Mesenchymal stem cell (in vitro differentiated cells and primary cell): ENCODE results near the gene PCSK9.

Experiments
- DNase-seq: peaks from one replicate; pipeline ENCODE4 v3.0.0-alpha.2; 2013
- H2AFZ ChIP-seq: one replicate; pipeline ENCODE4 v1.6.1; 2013; ENCODE audit warnings: low read depth, mild to moderate bottlenecking, control low read depth, inconsistent platforms, low read length, moderate library complexity
- H2AK5ac ChIP-seq: 2 replicates; pipeline ENCODE4 v1.6.1; 2013; ENCODE audit warnings: low read length, moderate library complexity, mild to moderate bottlenecking, inconsistent platforms; ENCODE audit not compliant: severe bottlenecking
- H2BK120ac ChIP-seq: one replicate; pipeline ENCODE4 v1.6.1; 2013; ENCODE audit warnings: low read depth, mild to moderate bottlenecking, inconsistent platforms, low read length, moderate library complexity
- H2BK12ac ChIP-seq, 2 experiments: one replicate each; pipeline ENCODE4 v1.6.1; 2013; ENCODE audit warnings: inconsistent platforms in 2 of 2, low read length in 2 of 2, mild to moderate bottlenecking in 2 of 2, moderate library complexity in 2 of 2, control low read depth in 1 of 2
- H2BK15ac ChIP-seq: one replicate; pipeline ENCODE4 v1.6.1; 2013; ENCODE audit warnings: mild to moderate bottlenecking, low read depth, inconsistent platforms; ENCODE audit not compliant: poor library complexity, severe bottlenecking
- H2BK5ac ChIP-seq: 2 replicates; pipeline ENCODE4 v1.6.1; 2013; ENCODE audit warnings: low read depth, mild to moderate bottlenecking, low read length, control low read depth, inconsistent platforms; ENCODE audit not compliant: poor library complexity, severe bottlenecking
- H3K14ac ChIP-seq, 2 experiments: one replicate each; pipeline ENCODE4 v1.6.1; 2013; ENCODE audit warnings: inconsistent platforms in 2 of 2, low read length in 2 of 2, control low read depth in 1 of 2, mild to moderate bottlenecking in 1 of 2, moderate library complexity in 1 of 2
- H3K18ac ChIP-seq, 2 experiments: one replicate each; pipeline ENCODE4 v1.6.1; 2013; ENCODE audit warnings: inconsistent platforms in 2 of 2, low read length in 2 of 2, control low read depth in 1 of 2, low read depth in 1 of 2, mild to moderate bottlenecking in 1 of 2
- H3K23ac ChIP-seq, 2 experiments: one replicate each; pipeline ENCODE4 v1.6.1; 2013; ENCODE audit warnings: inconsistent platforms in 2 of 2, low read length in 2 of 2, mild to moderate bottlenecking in 2 of 2, moderate library complexity in 2 of 2, control low read depth in 1 of 2
- H3K27ac ChIP-seq: 2 replicates; pipeline ENCODE4 v1.5.1; 2013; ENCODE audit warnings: mild to moderate bottlenecking, moderate library complexity, low read length, control low read depth, inconsistent platforms; ENCODE audit not compliant: poor library complexity, severe bottlenecking
- H3K27me3 ChIP-seq, 2 experiments: 2 replicates each; pipeline versions ENCODE4 v1.6.1 to v1.7.0; 2013; ENCODE audit warnings: low read length in 2 of 2, mild to moderate bottlenecking in 2 of 2, moderate library complexity in 2 of 2, control low read depth in 1 of 2, inconsistent platforms in 1 of 2; ENCODE audit not compliant: control insufficient read depth in 1 of 2, insufficient read depth in 1 of 2
- H3K36me3 ChIP-seq, 2 experiments: 2 replicates each; pipeline versions ENCODE4 v1.6.1 to v1.7.0; 2013; ENCODE audit warnings: low read length in 2 of 2, control low read depth in 1 of 2, inconsistent platforms in 1 of 2, low read depth in 1 of 2, mild to moderate bottlenecking in 1 of 2; ENCODE audit not compliant: insufficient read depth in 2 of 2, control insufficient read depth in 1 of 2
- H3K4ac ChIP-seq, 2 experiments: one replicate each; pipeline ENCODE4 v1.6.1; 2013; ENCODE audit warnings: inconsistent platforms in 2 of 2, low read length in 2 of 2, mild to moderate bottlenecking in 2 of 2, moderate library complexity in 2 of 2, control low read depth in 1 of 2, low read depth in 1 of 2
- H3K4me1 ChIP-seq: 2 replicates; pipeline ENCODE4 v1.6.1; 2013; ENCODE audit warnings: low read depth, low read length, control low read depth; ENCODE audit not compliant: control insufficient read depth, insufficient read depth
- H3K4me2 ChIP-seq: 2 replicates; pipeline ENCODE4 v1.6.1; 2013; ENCODE audit warnings: low read length, mild to moderate bottlenecking, inconsistent platforms; ENCODE audit not compliant: poor library complexity, severe bottlenecking
- H3K4me3 ChIP-seq, 2 experiments: 2 replicates each; pipeline versions ENCODE4 v1.5.1 to v1.7.0; 2013; ENCODE audit warnings: low read length in 2 of 2, mild to moderate bottlenecking in 2 of 2, control low read depth in 1 of 2, low read depth in 1 of 2; ENCODE audit not compliant: insufficient read depth in 1 of 2
- H3K79me1 ChIP-seq: replicated peaks from 2 replicates; pipeline ENCODE4 v1.6.1; 2013; ENCODE audit warnings: mild to moderate bottlenecking, control low read depth, low read length, inconsistent platforms; ENCODE audit not compliant: poor library complexity, severe bottlenecking
- H3K9ac ChIP-seq: 2 replicates; pipeline ENCODE4 v1.7.0; 2013; ENCODE audit warnings: mild to moderate bottlenecking, low read length, moderate library complexity
- H3K9me3 ChIP-seq: 2 replicates; pipeline ENCODE4 v1.7.0; 2013; ENCODE audit warnings: mild to moderate bottlenecking, low read length; ENCODE audit not compliant: control insufficient read depth
- H4K8ac ChIP-seq: one replicate; pipeline ENCODE4 v1.6.1; 2013; ENCODE audit warnings: inconsistent platforms, mild to moderate bottlenecking, low read length, moderate library complexity
- H4K91ac ChIP-seq: one replicate; pipeline ENCODE4 v1.6.1; 2013; ENCODE audit warnings: mild to moderate bottlenecking, low read length, inconsistent platforms
- WGBS: methylation state at CpG from one replicate; pipeline ENCODE4 v1.1.7; 2013; ENCODE audit warnings: mixed read lengths; 5-methylcytosine and 5-hydroxymethylcytosine counted together

The PCSK9 gene

GRCh38 chr1:55044617-55045397 is 5.5 kb downstream of the PCSK9 start:
- Histone ChIP-seq H3K36me3 (no peaks in the 10 kb centered on the region), H2BK12ac (no peak overlapping the region), H3K23ac (no peak overlapping the region), H3K18ac (no peak overlapping the region), H3K9ac (no peak overlapping the region), H2BK5ac (no peak overlapping the region), H3K79me1 (no peaks in the 10 kb centered on the region), H3K9me3 (no peaks in the 10 kb centered on the region), H2BK120ac (no peak overlapping the region), H2AK5ac (no peak overlapping the region), H3K4ac (no peak overlapping the region), H4K8ac (no peak overlapping the region), H3K27me3 (peaks cover 16 to 71% of the 10 kb centered on the region in 2 experiments), H2AFZ (no peak overlapping the region), H3K4me2 (no peak overlapping the region), H4K91ac (no peak overlapping the region), H3K4me1 (peaks cover 4% of the 10 kb centered on the region), H3K4me3 (no peak overlapping the region), H3K27ac (no peak overlapping the region), H3K14ac (no peak overlapping the region), H2BK15ac (no peak overlapping the region)
- no peak for DNase-seq
- WGBS: 88% methylated on average over 14 of the region's 15 CpGs

GRCh38 chr1:55045430-55045829 is 6.1 kb downstream of the PCSK9 start:
- no peak overlapping the region for H3K23ac ChIP-seq
- H3K18ac ChIP-seq: no peak overlapping the region
- no peak overlapping the region for H3K4me3 ChIP-seq
- no peaks in the 10 kb centered on the region for H3K36me3 ChIP-seq
- no peak for DNase-seq
- no peak overlapping the region for H3K27ac ChIP-seq
- H4K91ac ChIP-seq: no peak overlapping the region
- WGBS: 96% methylated on average over 8 of the region's 10 CpGs
- peaks cover 10 to 68% of the 10 kb centered on the region in 2 experiments for H3K27me3 ChIP-seq
- no peak overlapping the region for H4K8ac ChIP-seq
- no peak overlapping the region for H3K9ac ChIP-seq
- no peak overlapping the region for H2BK12ac ChIP-seq
- H2BK5ac ChIP-seq: no peak overlapping the region
- H3K14ac ChIP-seq: no peak overlapping the region
- H2AK5ac ChIP-seq: no peak overlapping the region
- no peaks in the 10 kb centered on the region for H3K79me1 ChIP-seq
- no peak overlapping the region for H3K4ac ChIP-seq
- no peaks in the 10 kb centered on the region for H3K9me3 ChIP-seq
- H2AFZ ChIP-seq: no peak overlapping the region
- no peak overlapping the region for H3K4me2 ChIP-seq
- peaks cover 5% of the 10 kb centered on the region for H3K4me1 ChIP-seq
- H2BK120ac ChIP-seq: no peak overlapping the region
- no peak overlapping the region for H2BK15ac ChIP-seq

- H3K27ac ChIP-seq: no peak overlapping the region
- no peak overlapping the region for H3K4ac ChIP-seq
- DNase-seq: no peak
- no peaks in the 10 kb centered on the region for H3K79me1 ChIP-seq
- H3K9me3 ChIP-seq: no peaks in the 10 kb centered on the region
- peaks cover 0 to 64% of the 10 kb centered on the region in 2 experiments for H3K27me3 ChIP-seq
- H3K4me3 ChIP-seq: no peak overlapping the region
- H3K36me3 ChIP-seq: no peaks in the 10 kb centered on the region
- H4K91ac ChIP-seq: no peak overlapping the region
- no peak overlapping the region for H4K8ac ChIP-seq
- H3K4me1 ChIP-seq: peaks cover 5% of the 10 kb centered on the region
- no peak overlapping the region for H2BK15ac ChIP-seq
- H3K14ac ChIP-seq: no peak overlapping the region
- H3K23ac ChIP-seq: no peak overlapping the region
- no peak overlapping the region for H3K9ac ChIP-seq
- WGBS: 88% methylated on average over 4 of the region's 4 CpGs
- H2AFZ ChIP-seq: no peak overlapping the region
- no peak overlapping the region for H3K4me2 ChIP-seq
- no peak overlapping the region for H2AK5ac ChIP-seq
- no peak overlapping the region for H2BK5ac ChIP-seq
- no peak overlapping the region for H2BK12ac ChIP-seq
- H2BK120ac ChIP-seq: no peak overlapping the region
- H3K18ac ChIP-seq: no peak overlapping the region
Measured at GRCh38 chr1:55046871-55047270, 7.5 kb downstream of the PCSK9 start.

- no peak overlapping the region for H2BK5ac ChIP-seq
Measured at GRCh38 chr1:55047611-55048010, 8.3 kb downstream of the PCSK9 start.

More at GRCh38 chr1:55047611-55048010, 8.3 kb downstream of the PCSK9 start:
- Histone ChIP-seq H4K91ac (no peak overlapping the region), H3K27me3 (peaks cover 0 to 57% of the 10 kb centered on the region in 2 experiments), H4K8ac (no peak overlapping the region), H3K27ac (no peak overlapping the region), H2AFZ (no peak overlapping the region), H3K79me1 (no peaks in the 10 kb centered on the region), H3K18ac (no peak overlapping the region), H3K23ac (no peak overlapping the region), H2BK15ac (no peak overlapping the region), H3K9ac (no peak overlapping the region), H3K4me2 (no peak overlapping the region), H3K36me3 (no peaks in the 10 kb centered on the region), H2BK120ac (no peak overlapping the region), H3K4ac (no peak overlapping the region), H2BK12ac (no peak overlapping the region), H2AK5ac (no peak overlapping the region), H3K4me3 (no peak overlapping the region), H3K4me1 (peaks cover 5% of the 10 kb centered on the region), H3K14ac (peak overlapping the region in 1 of 2 experiments; percentile 50), H3K9me3 (no peaks in the 10 kb centered on the region)
- WGBS: 95% methylated on average over 3 of the region's 3 CpGs
- no peak for DNase-seq
